CD14-positive monocyte (primary cell): Measurements from ENCODE around the gene TAS2R42. TPM values are rescaled to one million over a fixed set of nuclear protein-coding genes. Genes with fewer than 3 reads are reported as not detected.

Source experiments
- DNase-seq, 3 donors: peaks; one replicate each; pipeline ENCODE4 v3.0.0-alpha.2; 2011 to 2022
- H2AFZ ChIP-seq: 2 replicates; pipeline ENCODE4 v1.6.0; 2012; ENCODE audit warnings: mild to moderate bottlenecking, low read depth, low read length, inconsistent platforms; ENCODE audit not compliant: insufficient read depth, poor library complexity, severe bottlenecking
- H3K27ac ChIP-seq, 2 donors: 1 replicate in 1 of 2; 2 replicates in 1 of 2; pipeline ENCODE4 v1.5.1; 2012 to 2013; ENCODE audit warnings: low read length in 2 of 2, control low read depth in 1 of 2, inconsistent platforms in 1 of 2, low read depth in 1 of 2, mild to moderate bottlenecking in 1 of 2
- H3K27me3 ChIP-seq, 2 donors: one replicate each; pipeline versions ENCODE4 v1.6.0 to v1.6.1; 2011 to 2013; ENCODE audit warnings: low read length in 2 of 2; ENCODE audit not compliant: control insufficient read depth in 2 of 2, insufficient read depth in 2 of 2
- H3K36me3 ChIP-seq, 2 donors: replicated peaks in 1 of 2; 1 replicate in 1 of 2; 2 replicates in 1 of 2; pipeline versions ENCODE4 v1.5.1 to v1.6.1; 2012 to 2013; ENCODE audit warnings: low read length in 2 of 2, control low read depth in 1 of 2, inconsistent platforms in 1 of 2, mild to moderate bottlenecking in 1 of 2; ENCODE audit not compliant: insufficient read depth in 2 of 2, control insufficient read depth in 1 of 2
- H3K4me1 ChIP-seq, 2 donors: 1 replicate in 1 of 2; 2 replicates in 1 of 2; pipeline versions ENCODE4 v1.5.1 to v1.6.1; 2012 to 2013; ENCODE audit warnings: low read length in 2 of 2, control low read depth in 1 of 2, inconsistent platforms in 1 of 2, mild to moderate bottlenecking in 1 of 2, moderate library complexity in 1 of 2; ENCODE audit not compliant: insufficient read depth in 2 of 2, control insufficient read depth in 1 of 2
- H3K4me2 ChIP-seq: replicated peaks from 2 replicates; pipeline ENCODE3; 2012; ENCODE audit warnings: low read length, moderate library complexity, mild to moderate bottlenecking; ENCODE audit not compliant: poor library complexity, severe bottlenecking; ENCODE audit errors: extremely low read depth
- H3K4me3 ChIP-seq, 3 experiments: fragments of 200-600 bp in 1 of 3; sonication (generic) in 1 of 3; replicated peaks in 1 of 3; 1 replicate in 2 of 3; 2 replicates in 1 of 3; pipeline ENCODE4 v1.5.1; 2011 to 2013; ENCODE audit warnings: low read length in 3 of 3, mild to moderate bottlenecking in 3 of 3, control low read depth in 2 of 3, low read depth in 2 of 3, inconsistent platforms in 1 of 3, moderate library complexity in 1 of 3
- H3K79me2 ChIP-seq: 2 replicates; pipeline ENCODE4 v1.6.0; 2012; ENCODE audit warnings: mild to moderate bottlenecking, control low read depth, inconsistent platforms, low read length, moderate library complexity; ENCODE audit not compliant: insufficient read depth
- H3K9ac ChIP-seq: 2 replicates; pipeline ENCODE4 v1.6.0; 2017; ENCODE audit warnings: low read length, mild to moderate bottlenecking; ENCODE audit not compliant: insufficient read depth, poor library complexity, severe bottlenecking
- H3K9me3 ChIP-seq, 2 donors: replicated peaks in 1 of 2; 1 replicate in 1 of 2; 2 replicates in 1 of 2; pipeline versions ENCODE4 v1.5.1 to v1.6.1; 2012 to 2013; ENCODE audit warnings: low read length in 2 of 2, control low read depth in 1 of 2; ENCODE audit not compliant: control insufficient read depth in 1 of 2, insufficient read depth in 1 of 2
- H4K20me1 ChIP-seq: 2 replicates; pipeline ENCODE4 v1.6.0; 2012; ENCODE audit warnings: mild to moderate bottlenecking, low read length, control low read depth, moderate library complexity; ENCODE audit not compliant: insufficient read depth
- H3K27ac Mint-ChIP-seq, 7 donors: one replicate each; pipeline ENCODE4 v1.8.0; 2020; ENCODE audit warnings: mild to moderate bottlenecking in 7 of 7, mixed read lengths in 7 of 7, moderate library complexity in 6 of 7, inconsistent platforms in 2 of 7
- H3K27me3 Mint-ChIP-seq, 3 donors: one replicate each; pipeline ENCODE4 v1.8.0; 2021 to 2022; ENCODE audit warnings: low read depth in 3 of 3, mild to moderate bottlenecking in 3 of 3, mixed read lengths in 3 of 3, moderate library complexity in 3 of 3, inconsistent platforms in 1 of 3
- H3K36me3 Mint-ChIP-seq, 2 donors: one replicate each; pipeline ENCODE4 v1.8.0; 2020; ENCODE audit warnings: mixed read lengths in 2 of 2, inconsistent platforms in 1 of 2, mild to moderate bottlenecking in 1 of 2
- H3K4me1 Mint-ChIP-seq: one replicate; pipeline ENCODE4 v1.8.0; 2020; ENCODE audit warnings: mild to moderate bottlenecking, mixed read lengths
- H3K4me3 Mint-ChIP-seq, 2 donors: one replicate each; pipeline ENCODE4 v1.8.0; 2020; ENCODE audit warnings: mild to moderate bottlenecking in 2 of 2, mixed read lengths in 2 of 2, moderate library complexity in 1 of 2
- H3K9me3 Mint-ChIP-seq, 7 donors: one replicate each; pipeline ENCODE4 v1.8.0; 2020 to 2022; ENCODE audit warnings: mixed read lengths in 7 of 7, mild to moderate bottlenecking in 6 of 7, moderate library complexity in 6 of 7, inconsistent platforms in 2 of 7
- CTCF ChIP-seq: fragments of 200-600 bp; IDR thresholded peaks from one replicate; pipeline ENCODE4 v1.8.0; 2022; ENCODE audit warnings: antibody characterized with exemption, mild to moderate bottlenecking
- WGBS: methylation state at CpG from one replicate; pipeline ENCODE4 v1.1.5; 2013; ENCODE audit warnings: missing lambda C conversion rate; ENCODE audit not compliant: insufficient coverage; 5-methylcytosine and 5-hydroxymethylcytosine counted together
- intact Hi-C, 2 donors: fragments of 100-400 bp; cut with micrococcal nuclease; formaldehyde crosslinking; loops; one replicate each; pipeline versions ENCODE4 v1.15.0 to v1.15.1; 2023
- polyA plus RNA-seq, 3 donors: library from polyadenylated mRNA; depleted of rRNA in 1 of 3; unstranded in 2 of 3; stranded (reverse) in 1 of 3; fragments of 300-500 nt in 2 of 3; fragments of >200 nt in 1 of 3; fragmentation: Illumina TruSeq in 2 of 3; gene quantifications; 1 replicate in 2 of 3; 2 replicates in 1 of 3; pipeline ENCODE4 v1.2.3, GENCODE V29; 2012 to 2021

The TAS2R42 gene
- polyA plus RNA-seq, 3 donors, result not detected

DNA sequence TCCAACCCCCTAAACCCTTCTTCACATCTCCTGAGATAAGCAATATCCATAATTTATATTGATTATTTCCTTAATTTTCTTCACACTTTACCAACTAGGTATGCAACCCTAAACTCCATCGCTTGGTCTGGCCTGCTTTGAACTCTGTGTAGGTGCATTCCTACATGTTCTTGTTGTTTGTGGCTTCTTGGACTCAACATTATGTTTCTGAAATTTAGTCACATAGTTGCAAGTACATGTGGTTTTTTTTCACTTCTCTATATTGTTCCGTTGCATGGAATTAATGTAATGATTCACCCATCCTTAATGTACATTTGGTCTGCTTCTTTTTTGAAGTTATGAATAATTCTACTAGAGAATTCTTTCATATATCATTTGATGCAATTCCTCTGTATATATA is 50.7 kb downstream of the TAS2R42 start:
- no peak for TF ChIP-seq CTCF
- no peak overlapping the region for H2AFZ ChIP-seq
- H3K36me3 ChIP-seq, result no peaks in the 10 kb centered on the region
- intact Hi-C loops, result no loop called here
- peaks cover 3% of the 10 kb centered on the region for H4K20me1 ChIP-seq
- H3K9me3 Mint-ChIP-seq, result no peaks in the 10 kb centered on the region
- H3K27me3 ChIP-seq, result no peaks in the 10 kb centered on the region
- H3K79me2 ChIP-seq, result peaks cover 2% of the 10 kb centered on the region
- no CpG with 5 or more reads among the region's 2 CpGs for WGBS
- peaks cover 0 to 2% (median 0%) of the 10 kb centered on the region in 3 donors for H3K27me3 Mint-ChIP-seq
- no peak overlapping the region for H3K27ac ChIP-seq
- no peak overlapping the region for H3K9ac ChIP-seq
- H3K4me1 ChIP-seq, result no peaks in the 10 kb centered on the region
- H3K4me3 Mint-ChIP-seq, result no peak overlapping the region
- H3K36me3 Mint-ChIP-seq, result peaks cover 2 to 6% of the 10 kb centered on the region in 2 donors
- no peak overlapping the region for H3K4me3 ChIP-seq
- H3K9me3 ChIP-seq, result no peaks in the 10 kb centered on the region
- no peak overlapping the region for H3K4me2 ChIP-seq
- H3K4me1 Mint-ChIP-seq, result peaks cover 8% of the 10 kb centered on the region
- H3K27ac Mint-ChIP-seq, result no peak overlapping the region
- no peak for DNase-seq

Other genes with a start within 250 kb of the TAS2R42 start
- gene TAS2R14, start 247.7 kb downstream of the TAS2R42 start, polyA plus RNA-seq, result 1 to 10 TPM in 1 of 3 donors, under 1 TPM in 2; 0.53 to 1.5 (median 0.61) TPM
- under 1 TPM in 1 of 3 donors, not detected in 2; 0.27 TPM for gene TAS2R50, start 200.0 kb downstream of the TAS2R42 start, polyA plus RNA-seq
- under 1 TPM in 1 of 3 donors, not detected in 2; 0.71 TPM for gene TAS2R20, start 188.6 kb downstream of the TAS2R42 start, polyA plus RNA-seq
- gene TAS2R19, start 164.3 kb downstream of the TAS2R42 start, polyA plus RNA-seq, result under 1 TPM in 1 of 3 donors, not detected in 2; 0.29 TPM
- gene TAS2R31, start 155.5 kb downstream of the TAS2R42 start, polyA plus RNA-seq, result under 1 TPM in 1 of 3 donors, not detected in 2; 0.29 TPM
- under 1 TPM in 1 of 3 donors, not detected in 2; 0.36 TPM for gene TAS2R46, start 124.6 kb downstream of the TAS2R42 start, polyA plus RNA-seq
- gene TAS2R43, start 94.6 kb downstream of the TAS2R42 start, polyA plus RNA-seq, result not detected
- under 1 TPM in 1 of 3 donors, not detected in 2; 0.05 TPM for gene TAS2R30, start 52.3 kb downstream of the TAS2R42 start, polyA plus RNA-seq
- gene SMIM10L1, start 15.7 kb downstream of the TAS2R42 start, polyA plus RNA-seq, result 1 to 10 TPM; 1.4 to 7.8 (median 7.3) TPM
- gene PRB3, start 82.8 kb upstream of the TAS2R42 start, polyA plus RNA-seq, result not detected
- not detected for gene PRB4, start 123.5 kb upstream of the TAS2R42 start, polyA plus RNA-seq
- gene PRB2, start 208.6 kb upstream of the TAS2R42 start, polyA plus RNA-seq, result not detected